WTC11 (cell line): ENCODE data around the gene COX6B1. TPM values are rescaled to one million over a fixed set of nuclear protein-coding genes. Genes with fewer than 3 reads are reported as not detected.
A peak's percentile ranks its signal among the peaks of the same experiment; 100 is the strongest.
"Not testable (repeated sequence)": the region's sequence is repeated elsewhere in the genome, so short reads cannot be mapped to it uniquely, and the experiment has no call there.

Source experiments
- ATAC-seq: fragments of 200-7000 bp; cut with Tn5 transposase; 2 replicates; pipeline ENCODE4 v1.10.0; 2021; ENCODE audit warnings: mild to moderate bottlenecking, moderate library complexity
- CTCF ChIA-PET: fragments of 300-600 bp; sonication (Branson Sonifier 250); formaldehyde crosslinking; loops from one replicate; lab custom pipeline; 2021; ENCODE audit warnings: antibody characterized with exemption; lab: Charles Lee
- POLR2A ChIA-PET: fragments of 350-600 bp; sonication (Branson Sonifier 250); formaldehyde crosslinking; loops from one replicate; lab custom pipeline; 2021; ENCODE audit warnings: antibody characterized with exemption; lab: Charles Lee
- DNase-seq: peaks from one replicate; pipeline ENCODE4 v3.0.0; 2021; ENCODE audit warnings: low spot score
- H3K27ac Mint-ChIP-seq: 2 replicates; pipeline ENCODE4 v1.8.0; 2021; ENCODE audit warnings: mixed read lengths
- H3K27me3 Mint-ChIP-seq: 2 replicates; pipeline ENCODE4 v1.8.0; 2021; ENCODE audit warnings: low read depth, mild to moderate bottlenecking, moderate library complexity, mixed read lengths
- H3K36me3 Mint-ChIP-seq: 2 replicates; pipeline ENCODE4 v1.8.0; 2021; ENCODE audit warnings: mixed read lengths
- H3K4me1 Mint-ChIP-seq: 2 replicates; pipeline ENCODE4 v1.8.0; 2022; ENCODE audit warnings: mixed read lengths
- H3K4me3 Mint-ChIP-seq: 2 replicates; pipeline ENCODE4 v1.8.0; 2021; ENCODE audit warnings: mild to moderate bottlenecking, moderate library complexity, mixed read lengths
- H3K9me3 Mint-ChIP-seq: 2 replicates; pipeline ENCODE4 v1.8.0; 2021; ENCODE audit warnings: mixed read lengths
- ATF1 ChIP-seq: sonication (generic); formaldehyde crosslinking; IDR thresholded peaks from 2 replicates; pipeline ENCODE4 v1.8.1; 2023; ENCODE audit warnings: mild to moderate bottlenecking, moderate library complexity, missing genetic modification reagents
- GABPB1 ChIP-seq: sonication (generic); formaldehyde crosslinking; IDR thresholded peaks from 2 replicates; pipeline ENCODE4 v1.8.1; 2023; ENCODE audit warnings: mild to moderate bottlenecking, missing genetic modification reagents
- HMGXB4 ChIP-seq: sonication (generic); formaldehyde crosslinking; IDR thresholded peaks from 2 replicates; pipeline ENCODE4 v1.8.1; 2023; ENCODE audit warnings: mild to moderate bottlenecking, moderate library complexity, missing genetic modification reagents
- IRF1 ChIP-seq: sonication (generic); formaldehyde crosslinking; IDR thresholded peaks from 2 replicates; pipeline ENCODE4 v1.8.0; 2023; ENCODE audit warnings: missing genetic modification reagents
- IRF2 ChIP-seq: sonication (generic); formaldehyde crosslinking; IDR thresholded peaks from 2 replicates; pipeline ENCODE4 v1.8.0; 2022; ENCODE audit warnings: low read depth, missing genetic modification reagents, borderline replicate concordance
- JAZF1 ChIP-seq: fragments of 250-450 bp; sonication (Bioruptor Pico); IDR thresholded peaks from 2 replicates; pipeline ENCODE4 v1.9.0; 2021; ENCODE audit warnings: moderate library complexity, mild to moderate bottlenecking, inconsistent platforms
- MAX ChIP-seq: sonication (generic); formaldehyde crosslinking; IDR thresholded peaks from 2 replicates; pipeline ENCODE4 v1.8.0; 2022; ENCODE audit warnings: mild to moderate bottlenecking, missing genetic modification reagents
- NFYB ChIP-seq: sonication (generic); formaldehyde crosslinking; conservative IDR thresholded peaks from 2 replicates; pipeline ENCODE4 v1.8.0; 2022; ENCODE audit warnings: low read depth, missing genetic modification reagents
- NR1H2 ChIP-seq: sonication (generic); formaldehyde crosslinking; IDR thresholded peaks from 2 replicates; pipeline ENCODE4 v1.9.0; 2021; ENCODE audit warnings: mild to moderate bottlenecking, moderate library complexity, missing genetic modification reagents
- OVOL2 ChIP-seq: fragments of 250-450 bp; sonication (Bioruptor Pico); IDR thresholded peaks from 2 replicates; pipeline ENCODE4 v1.9.0; 2021; ENCODE audit warnings: mild to moderate bottlenecking, borderline replicate concordance
- PRRX2 ChIP-seq: fragments of 250-450 bp; sonication (Bioruptor Pico); IDR thresholded peaks from 2 replicates; pipeline ENCODE4 v1.8.0; 2021; ENCODE audit warnings: mild to moderate bottlenecking
- RORB ChIP-seq: fragments of 250-450 bp; sonication (Bioruptor Pico); IDR thresholded peaks from 2 replicates; pipeline ENCODE4 v1.9.0; 2021; ENCODE audit warnings: mild to moderate bottlenecking
- ZBTB21 ChIP-seq: sonication (generic); formaldehyde crosslinking; IDR thresholded peaks from 2 replicates; pipeline ENCODE4 v1.8.1; 2023; ENCODE audit warnings: mild to moderate bottlenecking, missing genetic modification reagents, borderline replicate concordance
- ZBTB43 ChIP-seq: sonication (generic); formaldehyde crosslinking; IDR thresholded peaks from 2 replicates; pipeline ENCODE4 v1.8.1; 2023; ENCODE audit warnings: mild to moderate bottlenecking, missing genetic modification reagents
- ZNF263 ChIP-seq: sonication (generic); formaldehyde crosslinking; IDR thresholded peaks from 2 replicates; pipeline ENCODE4 v1.8.1; 2022; ENCODE audit warnings: low read depth, mild to moderate bottlenecking, moderate library complexity, missing genetic modification reagents
- ZNF512 ChIP-seq: sonication (generic); formaldehyde crosslinking; IDR thresholded peaks from 2 replicates; pipeline ENCODE4 v1.8.1; 2022; ENCODE audit warnings: missing genetic modification reagents, borderline replicate concordance
- ZNF532 ChIP-seq: fragments of 250-450 bp; sonication (Bioruptor Pico); IDR thresholded peaks from 2 replicates; pipeline ENCODE4 v1.9.0; 2021; ENCODE audit warnings: mild to moderate bottlenecking, borderline replicate concordance
- total RNA-seq: library from RNA; stranded (reverse); gene quantifications from 3 replicates; pipeline ENCODE4 v1.2.3, GENCODE V29; 2021

Gene COX6B1
- total RNA-seq, 1 experiment from 2014 or later = 536 TPM

GRCh38 chr19:35601971-35602370 is 46.2 kb upstream of the COX6B1 start (continued):
- TF ChIP-seq ZBTB43 (CRISPR knock-in tag) (no peak), OVOL2 (CRISPR knock-in tag) (no peak)

- peaks cover 15% of the 10 kb centered on the region for H3K36me3 Mint-ChIP-seq
- not testable (repeated sequence) for DNase-seq, ATAC-seq, H3K4me1 Mint-ChIP-seq, H3K4me3 Mint-ChIP-seq
- ChIA-PET CTCF (interaction anchor here (0.9 to 1.2 kb wide), 2 partner anchors 12 to 94 kb away, joined by 3 read pairs; no protein-coding TSS in a partner anchor), POLR2A (interaction anchor here (1.1 kb wide), 1 partner anchor 13 kb away, joined by 3 read pairs; no protein-coding TSS in a partner anchor)
- 0 out of 2 replicates have a peak overlapping the region, but pooled peaks have one; percentile 14 for H3K27ac Mint-ChIP-seq
- peaks cover 33% of the 10 kb centered on the region for H3K27me3 Mint-ChIP-seq
- H3K9me3 Mint-ChIP-seq = peaks cover 26% of the 10 kb centered on the region
Observed at GRCh38 chr19:35604436-35604835, 43.7 kb upstream of the COX6B1 start.

GRCh38 chr19:35607170-35607569 is 41.0 kb upstream of the COX6B1 start:
- CTCF ChIA-PET, DNase-seq, ATAC-seq, H3K27ac Mint-ChIP-seq, H3K4me3 Mint-ChIP-seq, H3K4me1 Mint-ChIP-seq, POLR2A ChIA-PET: not testable (repeated sequence)
- H3K27me3 Mint-ChIP-seq = peaks cover 42% of the 10 kb centered on the region
- peaks cover 26% of the 10 kb centered on the region for H3K9me3 Mint-ChIP-seq
- H3K36me3 Mint-ChIP-seq = peaks cover 15% of the 10 kb centered on the region

- TF ChIP-seq IRF2 = no peak
- H3K36me3 Mint-ChIP-seq = peaks cover 15% of the 10 kb centered on the region
- peaks cover 3% of the 10 kb centered on the region; the same call in 1 of the 2 replicates for H3K4me1 Mint-ChIP-seq
- ATAC-seq (no peak), DNase-seq (no peak)
- peaks cover 26% of the 10 kb centered on the region for H3K9me3 Mint-ChIP-seq
- peaks cover 41% of the 10 kb centered on the region for H3K27me3 Mint-ChIP-seq
- no peak overlapping the region for H3K27ac Mint-ChIP-seq
- H3K4me3 Mint-ChIP-seq = no peak overlapping the region
- ChIA-PET CTCF (no interaction called here), POLR2A (no interaction called here)
Observed at GRCh38 chr19:35607661-35608060, 40.5 kb upstream of the COX6B1 start.

GRCh38 chr19:35608251-35608650 is 39.9 kb upstream of the COX6B1 start:
- Mint-ChIP-seq H3K9me3 (peaks cover 26% of the 10 kb centered on the region), H3K4me1 (peaks cover 3% of the 10 kb centered on the region; the same call in 1 of the 2 replicates), H3K36me3 (peaks cover 15% of the 10 kb centered on the region), H3K27me3 (peaks cover 40% of the 10 kb centered on the region), H3K27ac (no peak overlapping the region), H3K4me3 (no peak overlapping the region)
- ChIA-PET CTCF (no interaction called here), POLR2A (no interaction called here)
- ATAC-seq (no peak), DNase-seq (no peak)
- TF ChIP-seq ZBTB21 (CRISPR knock-in tag) = no peak
- no peak for TF ChIP-seq IRF1 (CRISPR knock-in tag)
- TF ChIP-seq MAX (CRISPR knock-in tag) = no peak
- no peak for TF ChIP-seq PRRX2 (CRISPR knock-in tag)
- TF ChIP-seq JAZF1 (CRISPR knock-in tag) = no peak
- no peak for TF ChIP-seq GABPB1
- TF ChIP-seq ZNF263 (CRISPR knock-in tag) = no peak
- TF ChIP-seq NR1H2 (CRISPR knock-in tag) = no peak
- TF ChIP-seq RORB (CRISPR knock-in tag) = no peak
- no peak for TF ChIP-seq ZNF532
- no peak for TF ChIP-seq HMGXB4 (CRISPR knock-in tag)
- TF ChIP-seq ATF1 (CRISPR knock-in tag) = no peak
- no peak for TF ChIP-seq ZNF512 (CRISPR knock-in tag)
- TF ChIP-seq NFYB = no peak
